GM21786 (cell line): ENCODE results near the gene RIPPLY1.

Experiments
- ATAC-seq: cut with Tn5 transposase; IDR thresholded peaks from one replicate; pipeline ENCODE4 v1.9.1; 2021; ENCODE audit not compliant: unreplicated experiment

The RIPPLY1 gene, protein sequence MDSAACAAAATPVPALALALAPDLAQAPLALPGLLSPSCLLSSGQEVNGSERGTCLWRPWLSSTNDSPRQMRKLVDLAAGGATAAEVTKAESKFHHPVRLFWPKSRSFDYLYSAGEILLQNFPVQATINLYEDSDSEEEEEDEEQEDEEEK

DNA sequence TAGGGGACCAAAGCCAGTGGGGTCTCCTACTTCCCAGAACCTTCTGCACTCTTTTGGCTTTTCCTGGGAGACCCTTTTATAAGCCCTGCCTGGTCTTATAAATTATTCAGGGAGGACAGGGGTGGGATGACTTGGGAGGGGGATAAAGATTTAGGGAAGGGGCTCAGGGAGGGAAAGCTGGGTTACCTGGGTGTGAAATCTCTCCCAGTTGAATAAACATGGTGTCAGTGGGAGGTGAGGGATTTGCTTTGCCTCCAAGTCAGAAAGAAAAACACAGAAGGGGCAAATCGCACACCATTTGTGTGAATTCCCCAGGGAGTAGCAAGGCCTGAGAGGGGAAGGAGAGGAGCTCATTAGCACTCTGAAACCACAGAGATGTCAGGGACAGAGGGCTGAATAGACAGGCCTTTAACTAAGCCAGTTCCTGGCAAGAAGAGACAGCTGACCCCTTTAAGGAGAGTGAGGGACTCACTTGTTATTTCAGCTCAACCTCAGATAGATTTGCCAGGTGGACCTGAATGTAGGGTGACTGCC, at the start of gene RIPPLY1:
TSS of gene RIPPLY1 (minus strand) at position 51 of the 534 bp plus-strand sequence. CDS start 54 bp downstream, outside the sequence.
- ATAC-seq: no peak

DNA sequence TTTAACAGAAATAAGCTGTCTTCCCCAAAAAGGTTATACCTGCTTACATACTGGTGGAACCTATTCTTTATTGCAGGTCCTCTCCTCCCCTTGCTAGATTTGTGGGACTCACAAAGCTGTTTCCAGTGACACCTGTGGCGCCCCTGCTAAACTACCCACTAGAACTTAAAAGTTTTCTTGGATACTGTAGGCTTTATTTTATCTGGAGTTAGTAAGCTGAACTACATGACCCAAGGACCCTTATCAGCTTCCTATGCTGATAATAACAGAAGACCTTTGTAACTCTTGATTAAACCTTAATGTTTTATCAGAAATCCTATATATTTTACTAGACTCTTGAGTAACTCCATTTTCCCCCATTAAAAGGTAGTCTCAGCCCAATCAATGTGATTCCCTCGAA, 49.4 kb upstream of the RIPPLY1 start:
- no peak for ATAC-seq

DNA sequence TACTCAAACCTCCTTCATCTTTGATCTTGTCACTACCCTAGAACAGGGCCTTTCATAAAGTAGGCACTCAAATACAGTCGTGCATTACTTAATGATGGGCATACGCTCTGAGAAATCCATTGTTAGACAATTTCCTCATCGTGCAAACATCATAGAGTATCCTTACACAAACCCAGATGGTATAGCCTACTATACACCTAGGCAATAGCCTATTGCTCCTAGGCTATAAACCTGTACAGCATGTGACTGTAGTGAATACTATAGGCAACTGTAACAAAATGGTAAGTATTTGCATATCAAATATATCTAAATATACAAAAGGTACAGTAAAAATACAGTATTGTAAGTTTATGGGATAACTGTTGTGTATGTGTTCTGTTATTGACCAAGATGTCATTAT, 48.9 kb upstream of the RIPPLY1 start:
- no peak for ATAC-seq

DNA sequence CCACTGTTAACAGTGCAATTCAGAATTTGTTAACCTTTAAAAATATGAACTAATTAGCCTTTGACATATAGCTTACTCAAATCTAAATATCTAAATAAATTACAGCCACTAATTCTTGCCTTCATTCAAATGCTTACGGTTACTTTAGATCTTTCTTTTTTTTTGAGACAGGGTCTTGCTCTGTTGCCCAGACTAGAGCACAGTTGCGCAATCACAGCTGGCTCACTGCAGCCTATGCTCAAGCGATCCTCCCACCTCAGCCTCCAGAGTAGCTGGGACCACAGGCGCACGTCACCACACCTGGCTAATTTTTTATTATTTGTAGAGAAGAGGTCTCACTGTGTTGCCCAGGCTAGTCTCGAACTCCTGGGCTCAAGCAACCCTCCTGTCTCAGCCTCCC, 48.1 kb upstream of the RIPPLY1 start:
- no peak for ATAC-seq

DNA sequence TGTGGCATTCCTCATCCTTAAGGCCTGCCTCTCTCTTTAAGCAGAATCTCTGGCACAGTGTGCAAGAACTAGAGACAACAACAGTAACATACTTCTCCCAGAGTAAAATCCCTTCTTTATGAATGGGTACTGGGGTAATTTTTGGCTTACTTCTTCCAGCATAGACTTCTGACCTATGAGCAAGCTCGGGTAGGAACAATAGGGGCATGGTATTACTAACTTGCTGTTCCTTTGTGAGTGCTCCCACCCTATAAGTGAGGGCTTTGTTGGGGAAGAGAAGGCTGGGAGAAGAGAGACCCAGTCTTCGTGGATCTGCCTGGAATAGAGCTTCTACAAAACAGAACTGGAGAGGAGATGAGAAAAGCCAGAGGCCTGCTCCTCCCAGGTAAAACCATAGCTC, 47.2 kb upstream of the RIPPLY1 start:
- ATAC-seq: no peak

DNA sequence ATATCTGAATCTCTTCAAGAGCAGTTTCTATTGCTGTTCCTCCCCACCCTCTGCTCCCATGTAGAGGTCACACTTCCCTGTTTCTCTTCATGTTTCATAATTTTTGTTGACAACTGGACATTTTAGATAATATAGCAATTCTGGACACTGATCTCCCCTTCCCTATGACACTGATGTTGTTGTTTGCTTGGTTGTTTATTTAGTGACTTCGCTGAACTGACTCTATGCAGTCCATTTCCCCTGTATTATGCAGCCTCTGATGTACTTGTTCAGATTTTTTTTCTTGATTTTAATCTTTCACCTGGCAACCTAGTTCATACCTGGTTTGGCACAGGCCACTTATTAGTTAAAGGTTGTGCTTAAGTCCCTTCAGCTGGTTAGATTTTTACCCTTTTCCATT, 46.2 kb upstream of the RIPPLY1 start:
- no peak for ATAC-seq

DNA sequence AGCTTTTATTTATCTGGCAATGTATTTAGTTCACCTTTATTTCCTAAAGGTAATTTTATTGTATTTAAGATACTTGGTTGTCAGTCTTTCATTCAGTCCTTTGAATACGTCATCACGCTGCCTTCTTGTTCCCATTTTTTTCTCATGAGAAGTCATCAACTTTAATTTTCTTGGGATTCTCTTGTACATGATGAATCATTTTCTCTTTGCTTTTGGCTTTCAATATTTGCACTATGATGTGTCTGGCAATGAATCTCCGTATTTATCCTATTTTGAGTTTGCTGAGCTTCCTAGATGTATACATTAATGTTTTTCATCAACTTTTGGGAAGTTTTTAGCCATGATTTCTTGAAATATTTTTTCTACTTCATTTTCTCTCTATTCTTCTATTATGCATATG, 45.5 kb upstream of the RIPPLY1 start:
- no peak for ATAC-seq

DNA sequence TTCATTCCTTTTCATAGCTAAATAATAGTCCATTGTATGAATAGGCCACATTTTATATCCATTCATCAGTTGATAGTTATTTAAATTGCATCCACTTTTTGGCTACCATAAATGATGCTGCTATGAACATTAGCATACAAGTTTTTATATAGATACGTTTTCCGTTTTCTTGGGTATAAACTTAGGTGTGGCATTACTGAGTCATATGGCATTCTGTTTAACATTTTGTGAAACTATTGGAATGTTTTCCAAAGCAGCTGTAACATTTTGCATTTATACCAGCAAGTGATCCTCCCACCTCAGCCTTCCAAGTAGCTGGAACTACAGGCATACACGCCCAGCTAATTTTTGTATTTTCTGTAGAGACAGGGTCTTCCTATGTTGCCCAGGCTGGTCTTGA, 43.3 kb upstream of the RIPPLY1 start:
- ATAC-seq: no peak

DNA sequence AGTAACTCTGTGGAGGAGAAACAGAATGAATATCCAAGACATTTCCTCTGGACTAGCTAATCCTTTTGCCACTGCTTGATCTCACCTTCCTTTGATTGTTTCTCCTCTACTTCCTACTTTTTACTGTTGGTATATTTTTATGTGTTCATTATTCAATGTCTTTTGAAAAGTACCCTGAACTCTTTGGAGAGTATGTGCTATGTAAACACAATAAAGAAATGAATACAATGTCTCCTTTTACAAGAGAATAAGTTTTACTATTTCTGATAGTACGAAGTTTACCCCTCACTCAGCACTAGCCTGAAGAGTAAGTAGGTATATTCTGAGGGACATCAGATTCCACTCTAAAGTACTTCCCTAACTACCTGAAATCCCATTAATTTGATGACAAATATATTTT, 36.9 kb upstream of the RIPPLY1 start:
- no peak for ATAC-seq

DNA sequence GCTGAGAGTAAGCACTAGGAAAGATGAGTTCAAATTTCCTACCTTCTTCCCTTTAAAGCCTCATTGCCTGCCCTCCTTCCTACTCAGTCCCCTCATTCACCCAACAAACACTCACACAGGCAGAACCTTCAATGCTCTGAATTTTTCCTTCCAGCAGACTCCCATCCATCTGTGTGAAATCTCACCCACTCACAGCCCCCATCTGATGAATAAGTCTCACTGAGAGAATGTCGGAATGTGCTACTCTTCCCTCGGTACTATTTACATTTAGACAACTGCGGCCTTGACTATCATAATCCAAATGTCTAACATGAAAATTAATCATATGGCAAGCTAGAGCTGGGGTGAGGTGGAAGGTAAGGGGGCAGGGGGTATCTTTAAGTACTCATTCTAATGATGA, 36.4 kb upstream of the RIPPLY1 start:
- ATAC-seq: no peak

DNA sequence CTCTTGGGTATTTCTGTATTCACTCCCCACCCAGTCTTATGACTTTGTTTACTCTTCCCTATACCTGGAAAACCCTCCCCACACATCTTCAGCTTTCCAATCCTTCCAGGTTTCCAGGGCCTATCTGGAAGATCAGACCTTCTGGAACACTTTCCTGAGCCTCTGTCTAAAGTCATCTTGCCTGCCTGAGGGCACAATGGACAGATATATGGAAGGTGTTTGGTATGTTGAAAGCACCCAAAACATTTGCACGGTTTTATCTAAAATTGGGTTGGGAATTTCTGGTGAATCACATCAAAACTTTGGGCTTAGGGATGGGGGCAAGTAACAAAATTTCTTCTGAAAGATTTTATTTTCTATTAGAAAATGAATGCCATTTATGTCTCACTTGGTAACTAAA, 33.1 kb upstream of the RIPPLY1 start:
- ATAC-seq: no peak

DNA sequence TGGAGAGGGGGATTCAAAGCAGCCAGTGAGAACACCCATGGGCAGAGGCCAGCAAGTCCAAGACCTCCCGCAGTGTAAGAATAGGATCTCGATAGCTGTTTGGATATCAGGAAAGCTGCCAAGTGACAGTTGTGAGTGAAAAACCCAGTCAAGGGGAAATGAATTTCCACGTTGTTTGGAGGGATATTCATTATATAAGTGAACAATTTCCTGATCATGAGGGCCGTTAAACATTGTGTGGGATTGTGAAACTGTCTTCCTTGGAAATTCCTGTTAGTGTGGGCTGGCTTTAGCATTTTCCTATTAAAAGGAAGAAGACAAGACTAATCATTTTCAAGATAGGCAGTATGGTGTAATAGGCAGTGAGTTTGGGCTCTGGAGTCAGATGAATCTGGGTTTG, 32.0 kb upstream of the RIPPLY1 start:
- no peak for ATAC-seq

DNA sequence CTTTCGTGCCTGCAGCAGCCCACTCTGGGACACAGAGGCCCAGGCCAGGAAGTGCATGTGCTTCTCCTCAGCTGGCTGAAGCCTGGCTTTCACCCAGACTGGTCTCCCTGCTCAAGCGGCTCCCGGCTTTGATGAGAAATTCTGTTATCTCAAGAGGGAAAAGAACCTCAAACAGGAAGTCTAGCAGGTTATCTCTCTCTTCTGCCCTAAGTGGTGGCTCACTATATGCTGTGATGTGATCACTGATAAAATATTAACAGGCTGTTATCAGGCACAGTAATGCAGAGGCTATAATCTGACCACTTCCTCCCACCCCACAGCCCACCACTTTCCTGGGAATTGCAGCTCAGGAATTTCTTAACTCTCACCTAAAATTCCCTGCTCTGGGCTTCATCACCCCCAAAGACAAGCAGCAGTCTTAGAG, 30.4 kb upstream of the RIPPLY1 start:
- ATAC-seq: no peak

DNA sequence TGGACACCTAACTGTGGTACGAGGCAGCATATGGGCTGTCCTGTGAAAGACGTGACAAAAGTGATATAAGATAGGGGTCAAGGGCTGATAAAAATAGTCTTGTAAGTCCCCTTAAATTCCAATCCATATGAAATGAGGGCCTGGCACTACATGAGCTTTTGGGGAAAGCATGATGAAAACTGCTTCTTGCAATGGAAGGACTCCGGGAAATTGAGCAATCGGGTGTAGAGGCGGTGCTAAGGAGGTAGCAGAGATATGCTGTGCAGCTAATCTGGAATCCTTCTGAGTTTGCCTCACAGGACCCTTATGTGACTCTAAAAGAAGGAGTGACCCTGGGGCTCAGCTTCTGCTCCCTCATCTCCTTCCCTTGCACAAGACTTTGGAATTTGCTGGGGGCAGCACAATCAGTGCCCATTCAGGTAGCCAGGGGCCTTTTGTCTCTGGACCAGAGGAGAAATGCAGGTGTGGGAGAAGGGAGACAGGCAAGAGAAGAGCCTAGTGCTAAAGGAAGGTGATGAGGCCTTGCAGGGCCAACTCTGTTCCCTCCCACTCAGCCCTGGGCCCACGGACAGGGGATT, 29.9 kb upstream of the RIPPLY1 start:
- no peak for ATAC-seq

DNA sequence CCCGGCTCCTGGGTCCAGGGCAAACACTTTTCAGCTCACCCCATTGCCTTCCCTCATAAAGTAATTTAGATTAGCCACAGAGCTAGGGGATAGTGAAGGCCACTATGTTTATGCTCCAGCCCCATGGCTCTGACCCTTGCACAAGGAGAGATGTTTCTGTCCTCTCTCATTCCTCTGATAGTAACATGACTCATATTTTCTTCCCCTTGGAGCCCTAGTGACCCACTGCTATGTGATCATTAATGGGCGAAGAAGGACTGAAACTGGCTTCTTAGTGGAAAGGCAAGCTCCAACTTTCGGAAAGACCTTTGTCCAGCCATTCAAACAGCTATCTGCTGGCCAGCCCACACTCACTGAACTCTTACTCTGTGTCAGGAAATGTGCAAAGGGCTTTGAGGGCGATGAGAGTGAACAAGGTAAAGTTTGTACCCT, 29.4 kb upstream of the RIPPLY1 start:
- ATAC-seq: no peak

DNA sequence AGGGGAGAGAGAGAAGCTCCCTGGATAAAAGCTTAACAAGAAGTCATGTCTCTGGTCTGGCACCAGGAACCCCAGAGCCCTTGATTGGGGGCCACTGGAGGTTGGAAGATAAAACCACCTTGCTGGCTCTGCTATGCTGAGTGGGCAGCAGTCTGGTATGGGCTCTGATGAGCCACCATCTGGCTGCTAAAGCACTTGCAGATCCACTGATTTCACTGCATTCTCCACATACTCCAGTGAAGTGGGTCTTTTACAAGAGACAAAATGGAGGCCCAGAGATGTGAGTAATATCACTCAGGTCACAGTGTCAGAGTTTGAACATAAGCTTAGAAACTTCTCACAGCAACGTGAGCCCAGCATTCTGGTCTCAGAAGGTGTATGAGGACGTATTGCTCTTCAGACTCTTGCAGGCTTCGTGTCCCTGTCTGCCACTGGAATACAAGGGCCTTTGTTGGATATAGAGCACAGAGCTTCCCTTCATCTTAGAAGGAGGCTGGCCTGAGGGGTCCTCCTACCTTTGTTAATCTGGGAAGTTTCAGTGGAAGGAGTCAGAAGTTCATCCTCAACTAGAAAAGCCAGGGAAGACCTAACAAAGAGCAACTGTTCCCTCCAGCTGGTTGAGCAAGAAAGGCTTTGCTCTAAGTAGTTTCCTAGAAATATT, 28.8 kb upstream of the RIPPLY1 start:
- no peak for ATAC-seq

DNA sequence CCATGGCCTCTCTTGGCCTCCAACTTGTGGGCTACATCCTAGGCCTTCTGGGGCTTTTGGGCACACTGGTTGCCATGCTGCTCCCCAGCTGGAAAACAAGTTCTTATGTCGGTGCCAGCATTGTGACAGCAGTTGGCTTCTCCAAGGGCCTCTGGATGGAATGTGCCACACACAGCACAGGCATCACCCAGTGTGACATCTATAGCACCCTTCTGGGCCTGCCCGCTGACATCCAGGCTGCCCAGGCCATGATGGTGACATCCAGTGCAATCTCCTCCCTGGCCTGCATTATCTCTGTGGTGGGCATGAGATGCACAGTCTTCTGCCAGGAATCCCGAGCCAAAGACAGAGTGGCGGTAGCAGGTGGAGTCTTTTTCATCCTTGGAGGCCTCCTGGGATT, 25.1 kb upstream of the RIPPLY1 start:
- ATAC-seq: no peak

DNA sequence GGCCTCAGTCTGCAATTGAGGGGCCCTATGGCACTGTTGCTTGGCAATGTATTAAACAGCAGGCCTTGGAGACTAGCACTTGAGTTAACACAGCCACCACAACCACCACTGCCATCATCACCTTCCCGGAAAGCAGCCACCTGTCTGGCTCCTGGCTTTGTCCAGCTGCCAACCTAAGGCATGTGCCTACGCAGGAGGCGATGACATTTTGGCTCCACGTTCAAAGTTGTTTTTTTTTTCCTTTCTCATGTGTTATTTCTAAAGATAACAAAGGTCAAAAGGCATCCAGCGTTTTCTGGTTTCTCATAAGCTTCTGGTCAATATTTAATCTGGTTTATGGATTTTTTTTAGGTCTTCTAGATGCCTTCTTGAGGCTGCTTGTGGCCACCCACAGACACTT, 24.6 kb upstream of the RIPPLY1 start:
- ATAC-seq: no peak

DNA sequence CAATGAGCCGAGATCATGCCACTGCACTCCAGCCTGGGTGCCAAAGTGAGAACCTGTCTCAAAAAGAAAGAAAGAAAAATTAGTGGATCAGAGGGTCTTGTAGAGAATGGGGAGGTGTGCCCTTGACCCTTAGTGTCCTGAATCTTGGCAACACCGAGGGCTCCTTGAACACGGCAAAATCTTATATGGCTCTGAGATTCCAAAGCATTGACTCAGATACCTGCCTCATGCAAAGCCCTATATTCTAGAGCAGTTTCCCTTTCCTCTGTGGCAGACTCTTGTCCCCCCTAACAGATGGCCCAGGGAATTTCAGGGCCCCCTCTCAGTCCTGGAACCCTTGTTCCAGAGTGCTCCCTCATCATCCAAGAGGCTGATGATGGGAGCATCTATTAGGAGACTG, 23.9 kb upstream of the RIPPLY1 start:
- no peak for ATAC-seq

DNA sequence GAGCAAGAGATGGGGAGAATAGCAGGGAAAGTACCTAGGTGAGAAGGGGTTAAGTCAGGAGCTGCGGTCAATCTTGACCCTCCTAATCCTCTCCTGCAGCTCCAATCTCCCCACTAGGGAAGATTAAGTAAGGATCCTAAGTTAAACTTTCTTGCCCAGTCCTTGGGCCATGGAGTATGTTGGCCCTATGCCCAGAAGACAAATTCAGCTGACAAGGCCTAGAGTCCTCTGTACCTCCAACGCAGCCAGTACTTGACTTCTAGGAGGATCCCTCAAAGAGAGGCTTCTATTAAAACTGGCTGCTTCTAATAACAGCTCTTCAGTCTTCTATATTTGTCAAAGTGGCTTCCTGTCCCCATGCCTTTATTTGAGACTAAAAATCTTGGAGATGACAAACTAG, 18.5 kb upstream of the RIPPLY1 start:
- no peak for ATAC-seq

DNA sequence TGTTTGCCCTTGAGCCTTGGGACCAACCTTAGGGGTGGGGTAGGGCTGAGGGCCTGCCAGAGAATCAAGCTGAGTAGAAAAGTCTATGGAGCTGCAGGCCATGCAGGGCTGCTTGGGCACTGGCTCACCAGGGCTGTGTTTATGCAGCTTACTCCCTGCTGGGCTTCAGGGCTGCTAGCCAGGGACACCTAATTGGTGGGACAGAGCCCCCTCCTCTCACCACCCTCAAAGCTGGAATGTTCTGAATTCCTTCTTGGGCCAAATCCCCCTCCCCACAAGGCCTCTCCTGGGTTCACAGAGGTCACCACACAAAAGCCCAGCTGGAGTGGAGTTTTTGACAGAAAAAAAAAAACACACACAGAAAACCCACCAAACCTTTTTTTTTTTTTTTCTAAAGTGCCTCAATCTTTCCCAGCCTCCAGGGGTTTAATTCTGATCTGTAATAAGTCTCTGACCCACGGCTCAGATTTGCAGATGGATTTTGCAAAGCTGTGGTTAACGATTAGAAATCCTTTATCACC, 16.9 kb upstream of the RIPPLY1 start, which contains the start of gene CLDN2:
TSS of gene CLDN2 (plus strand) at position 471 of the 521 bp plus-strand sequence. CDS start 7,827 bp downstream, outside the sequence.
- no peak for ATAC-seq
